Measurements from ENCODE around the gene NKD1. TPM values are rescaled to one million over a fixed set of nuclear protein-coding genes. Genes with fewer than 3 reads are reported as not detected.

Gene NKD1
- polyA plus RNA-seq, 2 donors = 1.1 to 2.0 TPM

DNA sequence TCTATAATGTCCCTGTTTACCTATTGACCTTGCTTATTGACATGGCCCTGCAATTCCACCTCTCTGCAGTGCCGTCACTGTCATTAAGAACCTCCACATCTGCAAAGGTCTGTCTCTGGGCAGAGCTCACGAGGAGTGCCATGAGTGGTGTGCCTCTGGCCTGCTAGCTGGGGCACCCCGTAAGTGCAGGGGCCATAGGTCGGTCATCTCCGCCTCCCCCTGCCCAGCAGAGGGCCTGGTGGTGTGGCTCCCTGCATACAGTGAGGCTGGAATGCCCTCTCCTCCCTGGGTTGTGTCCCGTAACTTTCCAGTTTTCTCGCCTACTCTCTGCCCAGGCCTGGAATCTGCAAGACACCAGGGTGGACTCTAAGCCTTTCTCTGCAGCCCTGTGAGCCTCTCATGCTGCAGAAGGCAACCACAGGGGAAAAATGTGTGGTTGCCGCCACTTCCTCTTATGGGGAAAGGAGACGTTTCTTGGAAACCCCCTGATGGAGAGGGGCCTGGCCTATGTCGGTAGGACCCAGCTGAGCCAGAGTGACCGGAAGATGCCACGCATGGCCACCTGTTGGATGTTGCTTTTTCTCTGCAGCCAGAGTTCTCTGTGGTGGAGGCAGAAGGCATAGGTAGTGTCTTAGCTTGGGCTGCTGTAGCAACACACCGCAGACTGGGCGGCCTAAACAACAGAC is 135.6 kb downstream of the NKD1 start:
- WGBS, 2 donors = 72 to 74% methylated on average over 14 of the region's 14 CpGs
- Histone ChIP-seq H3K27me3 (ENCODE audit: control insufficient read depth in 1 of 2, insufficient read depth in 2 of 2, low read length in 2 of 2) (no peaks in the 10 kb centered on the region), H3K27ac (ENCODE audit: low read depth in 2 of 2, low read length in 1 of 2) (peak overlapping the region in 1 of 2 donors; percentile 13), H3K9me3 (ENCODE audit: control insufficient read depth in 2 of 2, insufficient read depth in 1 of 2, low read depth in 1 of 2, low read length in 1 of 2) (no peaks in the 10 kb centered on the region), H3K4me1 (ENCODE audit: control insufficient read depth in 2 of 2, insufficient read depth in 2 of 2, low read length in 1 of 2) (peaks cover 3 to 8% of the 10 kb centered on the region in 2 donors), H3K36me3 (ENCODE audit: control insufficient read depth in 2 of 2, insufficient read depth in 2 of 2, low read length in 1 of 2) (no peaks in the 10 kb centered on the region), H3K4me3 (ENCODE audit: low read depth in 1 of 2, low read length in 2 of 2) (no peak overlapping the region)

DNA sequence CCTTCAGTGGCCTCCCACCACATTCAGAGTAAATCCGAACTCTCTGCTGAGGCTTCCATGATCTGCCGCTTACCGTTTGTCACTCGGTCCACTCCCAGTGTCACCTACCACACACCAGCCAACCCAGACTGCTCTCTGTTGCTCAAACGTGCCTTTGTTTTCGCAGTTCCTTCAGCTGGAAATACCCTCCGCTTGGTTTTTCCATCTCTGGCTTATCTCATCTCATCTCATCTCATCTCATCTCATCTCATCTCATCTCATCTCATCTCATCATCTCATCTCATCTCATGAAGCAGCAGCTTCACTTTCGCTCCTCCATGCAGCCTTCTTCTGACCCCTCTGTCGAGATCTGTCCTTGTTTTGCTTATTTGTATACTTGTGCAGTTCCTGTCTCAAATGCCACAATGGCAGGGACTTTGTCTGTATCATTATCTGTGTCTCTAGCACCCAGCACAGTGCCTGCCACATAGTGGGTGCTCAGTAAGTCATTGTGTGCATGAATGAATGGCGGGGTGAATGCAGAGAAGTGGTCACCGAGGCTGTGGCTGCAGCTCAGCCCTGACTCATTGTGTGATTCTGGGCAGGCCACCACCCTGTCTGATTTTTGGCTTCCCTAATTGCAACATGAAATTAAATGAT is 136.7 kb downstream of the NKD1 start:
- WGBS, 2 donors = 78 to 81% methylated on average over 11 of the region's 11 CpGs
- H3K4me3 ChIP-seq (ENCODE audit: low read depth in 1 of 2, low read length in 2 of 2) = no peak overlapping the region
- H3K27me3 ChIP-seq (ENCODE audit: control insufficient read depth in 1 of 2, insufficient read depth in 2 of 2, low read length in 2 of 2) = no peaks in the 10 kb centered on the region
- H3K9me3 ChIP-seq (ENCODE audit: control insufficient read depth in 2 of 2, insufficient read depth in 1 of 2, low read depth in 1 of 2, low read length in 1 of 2) = no peaks in the 10 kb centered on the region
- H3K27ac ChIP-seq (ENCODE audit: low read depth in 2 of 2, low read length in 1 of 2) = peak overlapping the region in 1 of 2 donors; percentile 8
- peaks cover 3 to 8% of the 10 kb centered on the region in 2 donors for H3K4me1 ChIP-seq (ENCODE audit: control insufficient read depth in 2 of 2, insufficient read depth in 2 of 2, low read length in 1 of 2)
- H3K36me3 ChIP-seq (ENCODE audit: control insufficient read depth in 2 of 2, insufficient read depth in 2 of 2, low read length in 1 of 2) = no peaks in the 10 kb centered on the region

DNA sequence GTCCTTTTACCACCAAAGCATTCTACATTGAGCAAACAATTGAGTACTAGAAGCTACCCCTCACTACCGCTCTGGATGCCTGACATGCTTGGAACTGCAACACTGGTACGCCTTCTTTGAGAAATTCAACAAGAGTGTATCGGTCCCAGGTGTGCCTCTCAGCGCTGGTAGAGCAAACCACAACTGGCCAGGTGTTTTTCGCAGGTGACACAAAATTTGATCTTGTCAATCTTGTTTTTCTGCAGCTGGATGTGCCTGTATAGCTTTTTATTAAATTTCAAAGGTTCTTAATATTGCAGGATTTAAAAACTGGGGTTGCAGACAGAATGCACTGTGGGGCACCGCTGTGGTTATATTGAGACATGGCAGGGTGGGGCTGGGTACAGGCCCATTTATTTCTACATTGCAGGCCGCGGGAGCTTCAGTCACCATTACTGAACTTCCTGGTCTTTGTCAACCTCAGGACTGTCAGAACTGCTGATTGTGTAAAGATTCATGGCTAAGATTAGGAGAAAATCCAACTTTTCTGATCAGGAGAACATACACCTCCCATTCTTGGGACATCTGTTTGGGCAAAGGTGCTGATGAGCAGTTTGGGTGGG is 137.4 kb downstream of the NKD1 start:
- H3K27me3 ChIP-seq (ENCODE audit: control insufficient read depth in 1 of 2, insufficient read depth in 2 of 2, low read length in 2 of 2) = no peaks in the 10 kb centered on the region
- H3K27ac ChIP-seq (ENCODE audit: low read depth in 2 of 2, low read length in 1 of 2) = peak overlapping the region; percentile 35 to 67
- peaks cover 3 to 8% of the 10 kb centered on the region in 2 donors for H3K4me1 ChIP-seq (ENCODE audit: control insufficient read depth in 2 of 2, insufficient read depth in 2 of 2, low read length in 1 of 2)
- no peak overlapping the region for H3K4me3 ChIP-seq (ENCODE audit: low read depth in 1 of 2, low read length in 2 of 2)
- 71 to 72% methylated on average over 8 of the region's 8 CpGs for whole genome bisulfite sequencing, 2 donors
- no peaks in the 10 kb centered on the region for H3K9me3 ChIP-seq (ENCODE audit: control insufficient read depth in 2 of 2, insufficient read depth in 1 of 2, low read depth in 1 of 2, low read length in 1 of 2)
- no peaks in the 10 kb centered on the region for H3K36me3 ChIP-seq (ENCODE audit: control insufficient read depth in 2 of 2, insufficient read depth in 2 of 2, low read length in 1 of 2)

- no peak overlapping the region for H3K27ac ChIP-seq (ENCODE audit: low read depth in 2 of 2, low read length in 1 of 2)
- WGBS, 2 donors = 53 to 67% methylated on average over 12 of the region's 12 CpGs
- H3K4me1 ChIP-seq (ENCODE audit: control insufficient read depth in 2 of 2, insufficient read depth in 2 of 2, low read length in 1 of 2) = peaks cover 3 to 15% of the 10 kb centered on the region in 2 donors
- H3K4me3 ChIP-seq (ENCODE audit: low read depth in 1 of 2, low read length in 2 of 2) = no peak overlapping the region
- H3K9me3 ChIP-seq (ENCODE audit: control insufficient read depth in 2 of 2, insufficient read depth in 1 of 2, low read depth in 1 of 2, low read length in 1 of 2) = peaks cover 0 to 3% of the 10 kb centered on the region in 2 donors
- no peaks in the 10 kb centered on the region for H3K36me3 ChIP-seq (ENCODE audit: control insufficient read depth in 2 of 2, insufficient read depth in 2 of 2, low read length in 1 of 2)
- H3K27me3 ChIP-seq (ENCODE audit: control insufficient read depth in 1 of 2, insufficient read depth in 2 of 2, low read length in 2 of 2) = no peaks in the 10 kb centered on the region
Observed at GRCh38 chr16:50688083-50688482, 139.9 kb downstream of the NKD1 start.

- H3K36me3 ChIP-seq (ENCODE audit: control insufficient read depth in 2 of 2, insufficient read depth in 2 of 2, low read length in 1 of 2) = no peaks in the 10 kb centered on the region
- H3K9me3 ChIP-seq (ENCODE audit: control insufficient read depth in 2 of 2, insufficient read depth in 1 of 2, low read depth in 1 of 2, low read length in 1 of 2) = peaks cover 0 to 3% of the 10 kb centered on the region in 2 donors
- H3K4me3 ChIP-seq (ENCODE audit: low read depth in 1 of 2, low read length in 2 of 2) = no peak overlapping the region
- no peaks in the 10 kb centered on the region for H3K27me3 ChIP-seq (ENCODE audit: control insufficient read depth in 1 of 2, insufficient read depth in 2 of 2, low read length in 2 of 2)
- H3K27ac ChIP-seq (ENCODE audit: low read depth in 2 of 2, low read length in 1 of 2) = no peak overlapping the region
- H3K4me1 ChIP-seq (ENCODE audit: control insufficient read depth in 2 of 2, insufficient read depth in 2 of 2, low read length in 1 of 2) = peaks cover 3 to 17% of the 10 kb centered on the region in 2 donors
- 77 to 87% methylated on average over 3 of the region's 3 CpGs for WGBS, 2 donors
Observed at GRCh38 chr16:50688867-50689266, 140.7 kb downstream of the NKD1 start.

- 95% methylated on average over 2 of the region's 2 CpGs for WGBS, 2 donors
- H3K27me3 ChIP-seq (ENCODE audit: control insufficient read depth in 1 of 2, insufficient read depth in 2 of 2, low read length in 2 of 2) = no peaks in the 10 kb centered on the region
- H3K9me3 ChIP-seq (ENCODE audit: control insufficient read depth in 2 of 2, insufficient read depth in 1 of 2, low read depth in 1 of 2, low read length in 1 of 2) = peaks cover 0 to 3% of the 10 kb centered on the region in 2 donors
- H3K36me3 ChIP-seq (ENCODE audit: control insufficient read depth in 2 of 2, insufficient read depth in 2 of 2, low read length in 1 of 2) = no peaks in the 10 kb centered on the region
- H3K4me1 ChIP-seq (ENCODE audit: control insufficient read depth in 2 of 2, insufficient read depth in 2 of 2, low read length in 1 of 2) = peaks cover 7 to 20% of the 10 kb centered on the region in 2 donors
- no peak overlapping the region for H3K27ac ChIP-seq (ENCODE audit: low read depth in 2 of 2, low read length in 1 of 2)
- H3K4me3 ChIP-seq (ENCODE audit: low read depth in 1 of 2, low read length in 2 of 2) = no peak overlapping the region
Observed at GRCh38 chr16:50690177-50690576, 142.0 kb downstream of the NKD1 start.

DNA sequence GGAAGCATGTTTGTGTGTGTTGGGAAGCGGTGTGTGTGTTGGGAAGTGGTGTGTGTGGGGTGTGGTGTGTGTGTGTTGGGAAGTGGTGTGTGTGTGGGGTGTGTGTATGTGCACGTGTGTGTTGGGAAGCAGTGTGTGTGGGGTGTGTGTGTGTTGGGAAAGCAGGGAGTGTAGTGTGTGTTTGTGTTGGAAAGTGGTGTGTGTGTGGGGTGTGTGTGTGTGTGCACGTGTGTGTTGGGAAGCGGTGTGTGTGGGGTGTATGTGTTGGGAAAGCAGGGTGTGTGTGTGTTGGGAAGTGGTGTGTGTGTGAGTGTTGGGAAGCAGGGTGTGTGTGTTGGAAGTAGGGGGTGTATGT is 144.4 kb downstream of the NKD1 start:
- WGBS, 2 donors = 83 to 84% methylated on average over 4 of the region's 4 CpGs
- H3K4me1 ChIP-seq (ENCODE audit: control insufficient read depth in 2 of 2, insufficient read depth in 2 of 2, low read length in 1 of 2) = peaks cover 18 to 30% of the 10 kb centered on the region in 2 donors
- no peak overlapping the region for H3K4me3 ChIP-seq (ENCODE audit: low read depth in 1 of 2, low read length in 2 of 2)

DNA sequence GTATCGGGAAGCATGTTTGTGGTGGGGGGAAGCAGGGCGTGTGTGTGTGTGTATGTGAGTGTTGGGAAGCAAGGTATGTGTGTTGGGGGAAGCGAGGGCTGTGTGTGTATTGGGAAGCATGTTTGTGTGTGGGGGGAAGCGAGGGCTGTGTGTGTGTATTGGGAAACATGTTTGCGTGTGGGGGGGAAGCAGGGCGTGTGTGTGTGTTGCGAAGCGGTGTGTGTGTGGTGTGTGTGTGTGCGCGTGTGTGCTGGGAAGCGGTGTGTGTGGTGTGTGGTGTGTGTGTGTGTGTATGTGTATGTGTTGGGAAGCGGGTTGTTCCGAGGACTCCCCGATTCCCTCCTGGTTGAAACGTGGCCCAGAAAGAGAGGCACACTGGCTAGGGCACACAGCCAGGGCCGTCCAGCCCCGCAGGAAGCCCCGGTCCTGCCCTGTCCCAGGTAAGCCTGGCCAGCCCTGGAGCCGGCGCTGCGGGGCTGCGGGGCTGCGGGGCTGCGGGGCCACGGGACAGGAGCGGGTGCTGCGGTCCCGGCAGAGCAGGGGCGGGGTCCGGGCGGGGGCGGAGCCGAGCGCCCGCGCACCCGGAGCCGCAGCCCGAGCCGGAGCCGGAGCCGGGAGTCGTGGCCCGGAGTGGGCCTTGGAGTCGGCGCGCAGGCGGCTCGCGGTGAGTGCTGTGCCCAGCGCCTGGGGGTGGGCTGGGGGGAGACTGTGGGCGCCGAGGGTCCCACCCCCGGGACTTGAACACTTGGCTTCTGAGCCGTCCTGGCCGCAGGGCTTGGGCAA is 145.0 kb downstream of the NKD1 start, which contains the start of gene NOD2:
NOD2 (plus strand) TSS at position 608 of the 783 bp plus-strand sequence. CDS start 5,890 bp downstream, outside the sequence.
- H3K27me3 ChIP-seq (ENCODE audit: control insufficient read depth in 1 of 2, insufficient read depth in 2 of 2, low read length in 2 of 2) = no peaks in the 10 kb centered on the region
- 14 to 15% methylated on average over 51 to 56 of the region's 56 CpGs for WGBS, 2 donors
- peak within 1 kb of the TSS; percentile 48 to 66 for H3K27ac ChIP-seq (ENCODE audit: low read depth in 2 of 2, low read length in 1 of 2)
- H3K4me3 ChIP-seq (ENCODE audit: low read depth in 1 of 2, low read length in 2 of 2) = peak within 1 kb of the TSS; percentile 50 to 57
- no peaks in the 10 kb centered on the region for H3K36me3 ChIP-seq (ENCODE audit: control insufficient read depth in 2 of 2, insufficient read depth in 2 of 2, low read length in 1 of 2)
- peaks cover 18 to 35% of the 10 kb centered on the region in 2 donors for H3K4me1 ChIP-seq (ENCODE audit: control insufficient read depth in 2 of 2, insufficient read depth in 2 of 2, low read length in 1 of 2)
- peaks cover 0 to 3% of the 10 kb centered on the region in 2 donors for H3K9me3 ChIP-seq (ENCODE audit: control insufficient read depth in 2 of 2, insufficient read depth in 1 of 2, low read depth in 1 of 2, low read length in 1 of 2)

More for the DNA sequence above, 144.4 kb downstream of the NKD1 start:
- no peak overlapping the region for H3K27ac ChIP-seq (ENCODE audit: low read depth in 2 of 2, low read length in 1 of 2)
- H3K36me3 ChIP-seq (ENCODE audit: control insufficient read depth in 2 of 2, insufficient read depth in 2 of 2, low read length in 1 of 2) = no peaks in the 10 kb centered on the region
- peaks cover 0 to 3% of the 10 kb centered on the region in 2 donors for H3K9me3 ChIP-seq (ENCODE audit: control insufficient read depth in 2 of 2, insufficient read depth in 1 of 2, low read depth in 1 of 2, low read length in 1 of 2)
- no peaks in the 10 kb centered on the region for H3K27me3 ChIP-seq (ENCODE audit: control insufficient read depth in 1 of 2, insufficient read depth in 2 of 2, low read length in 2 of 2)

- H3K4me1 ChIP-seq (ENCODE audit: control insufficient read depth in 2 of 2, insufficient read depth in 2 of 2, low read length in 1 of 2) = peaks cover 17 to 39% of the 10 kb centered on the region in 2 donors
- H3K36me3 ChIP-seq (ENCODE audit: control insufficient read depth in 2 of 2, insufficient read depth in 2 of 2, low read length in 1 of 2) = no peaks in the 10 kb centered on the region
- H3K27ac ChIP-seq (ENCODE audit: low read depth in 2 of 2, low read length in 1 of 2) = peak overlapping the region in 1 of 2 donors; percentile 33
- peaks cover 0 to 3% of the 10 kb centered on the region in 2 donors for H3K9me3 ChIP-seq (ENCODE audit: control insufficient read depth in 2 of 2, insufficient read depth in 1 of 2, low read depth in 1 of 2, low read length in 1 of 2)
- peak overlapping the region; percentile 50 to 57 for H3K4me3 ChIP-seq (ENCODE audit: low read depth in 1 of 2, low read length in 2 of 2)
- H3K27me3 ChIP-seq (ENCODE audit: control insufficient read depth in 1 of 2, insufficient read depth in 2 of 2, low read length in 2 of 2) = no peaks in the 10 kb centered on the region
- WGBS, 2 donors = 92 to 95% methylated on average over 2 of the region's 2 CpGs
Observed at GRCh38 chr16:50694206-50694605, 146.0 kb downstream of the NKD1 start.
